Keratinocyte (primary cell): ENCODE measurements around the gene FOS. TPM values are rescaled to one million over a fixed set of nuclear protein-coding genes. Genes with fewer than 3 reads are reported as not detected.
"Not testable (repeated sequence)": the region's sequence is repeated elsewhere in the genome, so short reads cannot be mapped to it uniquely, and the experiment has no call there.

Source experiments
- DNase-seq: peaks from one replicate; pipeline ENCODE4 v3.0.0-alpha.2; 2011; ENCODE audit warnings: low read depth, missing footprints, low spot score
- FAIRE-seq: peaks from 2 replicates; lab custom pipeline; 2011; peaks lifted over from hg19 to GRCh38; lab: Jason Lieb, UNC
- H2AFZ ChIP-seq: 2 replicates; pipeline ENCODE4 v1.6.0; 2012; ENCODE audit warnings: low read length, control low read depth, inconsistent platforms; ENCODE audit not compliant: control insufficient read depth
- H3K27ac ChIP-seq: 2 replicates; pipeline ENCODE4 v1.5.1; 2011; ENCODE audit warnings: low read length; ENCODE audit not compliant: control insufficient read depth, insufficient read depth
- H3K27me3 ChIP-seq: 3 replicates; pipeline ENCODE4 v1.6.0; 2011; ENCODE audit warnings: low read length; ENCODE audit not compliant: control insufficient read depth, insufficient read depth; ENCODE audit errors: extremely low read depth
- H3K36me3 ChIP-seq, 2 experiments: 2 replicates in 1 of 2; 3 replicates in 1 of 2; pipeline ENCODE4 v1.5.1; 2011; ENCODE audit warnings: low read length in 2 of 2, mild to moderate bottlenecking in 1 of 2; ENCODE audit not compliant: control insufficient read depth in 2 of 2, insufficient read depth in 2 of 2; ENCODE audit errors: extremely low read depth in 1 of 2
- H3K4me1 ChIP-seq: 3 replicates; pipeline ENCODE4 v1.5.1; 2011; ENCODE audit warnings: low read length; ENCODE audit not compliant: control insufficient read depth, insufficient read depth; ENCODE audit errors: extremely low read depth
- H3K4me2 ChIP-seq: 3 replicates; pipeline ENCODE4 v1.6.0; 2011; ENCODE audit warnings: low read depth, low read length; ENCODE audit not compliant: control insufficient read depth, insufficient read depth; ENCODE audit errors: extremely low read depth
- H3K4me3 ChIP-seq, 3 experiments: fragments of 200-600 bp in 1 of 3; sonication (generic) in 1 of 3; 2 replicates in 2 of 3; 3 replicates in 1 of 3; pipeline ENCODE4 v1.5.1; 2011 to 2016; ENCODE audit warnings: low read length in 3 of 3, mild to moderate bottlenecking in 3 of 3, control low read depth in 2 of 3, inconsistent platforms in 1 of 3, low read depth in 1 of 3, mixed read lengths in 1 of 3, mixed run types in 1 of 3, moderate library complexity in 1 of 3; ENCODE audit not compliant: control insufficient read depth in 2 of 3, insufficient read depth in 2 of 3; ENCODE audit errors: extremely low read depth in 1 of 3
- H3K79me2 ChIP-seq: 2 replicates; pipeline ENCODE4 v1.6.0; 2012; ENCODE audit warnings: low read length; ENCODE audit not compliant: control insufficient read depth, insufficient read depth
- H3K9ac ChIP-seq: 3 replicates; pipeline ENCODE4 v1.6.0; 2011; ENCODE audit warnings: low read length; ENCODE audit not compliant: control insufficient read depth, insufficient read depth; ENCODE audit errors: extremely low read depth
- H3K9me1 ChIP-seq: 3 replicates; pipeline ENCODE4 v1.6.0; 2011; ENCODE audit warnings: low read length; ENCODE audit not compliant: control insufficient read depth, insufficient read depth; ENCODE audit errors: extremely low read depth
- H3K9me3 ChIP-seq: 2 replicates; pipeline ENCODE4 v1.5.1; 2012; ENCODE audit warnings: low read depth, low read length; ENCODE audit not compliant: control insufficient read depth
- H4K20me1 ChIP-seq: 3 replicates; pipeline ENCODE4 v1.6.0; 2011; ENCODE audit warnings: low read length; ENCODE audit not compliant: control insufficient read depth, insufficient read depth; ENCODE audit errors: extremely low read depth
- EZH2 ChIP-seq: IDR thresholded peaks from one replicate; pipeline ENCODE4 v1.6.1; 2012; ENCODE audit warnings: inconsistent platforms, mild to moderate bottlenecking, low read length, moderate library complexity
- dilution Hi-C: fragments of 300-500 bp; cut with MboI; formaldehyde crosslinking; loops from one replicate; pipeline ENCODE4 v1.7.0; 2020; ENCODE audit warnings: low sequenced_read_pairs; ENCODE audit not compliant: extremely low pct_ligation_motif_present
- polyA plus RNA-seq, 5 experiments: library from polyadenylated mRNA; depleted of rRNA in 3 of 5; stranded (reverse) in 3 of 5; stranded (forward) in 1 of 5; unstranded in 1 of 5; fragments of >200 nt; gene quantifications; 1 replicate in 1 of 5; 2 replicates in 3 of 5; 3 replicates in 1 of 5; pipeline versions ENCODE4 v1.2.1 to v1.2.3, GENCODE V29; 2011 to 2012; ENCODE audit warnings: missing spikeins in 2 of 5, low read depth in 1 of 5, low replicate concordance in 1 of 5
- TF ChIP-seq, protein P1 (sequence below), 3 experiments: IDR thresholded peaks in 1 of 3; conservative IDR thresholded peaks in 1 of 3; optimal IDR thresholded peaks in 1 of 3; 2 replicates in 2 of 3; 3 replicates in 1 of 3; pipeline versions ENCODE3 to v1.5.1; 2011; ENCODE audit warnings: low read length in 3 of 3, mild to moderate bottlenecking in 3 of 3, moderate library complexity in 2 of 3, control low read depth in 1 of 3, inconsistent platforms in 1 of 3; ENCODE audit not compliant: insufficient read depth in 2 of 3; ENCODE audit errors: extremely low read depth in 1 of 3

The FOS gene
- polyA plus RNA-seq, 1 donor (not counting 4 experiments of a cell fraction or from before 2014, with no cell fraction given): 121 TPM

DNA sequence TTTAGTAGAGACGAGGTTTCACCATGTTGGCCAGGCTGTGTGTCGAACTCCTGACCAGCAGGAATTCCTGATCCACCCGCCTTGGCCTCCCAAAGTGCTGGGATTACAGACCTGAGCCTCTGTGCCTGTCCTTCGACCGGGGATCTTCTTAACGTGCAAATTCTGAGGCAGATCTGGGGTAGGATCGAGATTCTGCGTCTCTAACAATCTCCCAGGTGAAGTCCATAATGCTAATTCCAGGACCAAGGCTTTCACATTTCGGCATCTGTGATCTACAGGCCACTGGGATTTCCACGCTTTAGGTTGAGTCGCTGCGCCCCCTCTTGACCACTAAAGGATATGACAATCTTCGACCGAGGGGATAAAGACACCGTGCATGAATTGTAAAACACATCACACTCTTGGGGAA is 24.8 kb downstream of the FOS start:
- H3K27me3 ChIP-seq: no peaks in the 10 kb centered on the region
- no peak overlapping the region for H3K4me2 ChIP-seq
- no peaks in the 10 kb centered on the region for H4K20me1 ChIP-seq
- no peaks in the 10 kb centered on the region for H3K9me1 ChIP-seq
- no peak overlapping the region for H3K9ac ChIP-seq
- peaks cover 12% of the 10 kb centered on the region for H3K4me1 ChIP-seq
- dilution Hi-C loops: no loop called here
- H3K27ac ChIP-seq: no peak overlapping the region
- no peaks in the 10 kb centered on the region for H3K79me2 ChIP-seq
- H2AFZ ChIP-seq: no peak overlapping the region
- peak; percentile 58 for FAIRE-seq
- no peak overlapping the region for H3K4me3 ChIP-seq
- H3K9me3 ChIP-seq: no peaks in the 10 kb centered on the region
- no peak for TF ChIP-seq EZH2
- TF ChIP-seq, protein P1, sequence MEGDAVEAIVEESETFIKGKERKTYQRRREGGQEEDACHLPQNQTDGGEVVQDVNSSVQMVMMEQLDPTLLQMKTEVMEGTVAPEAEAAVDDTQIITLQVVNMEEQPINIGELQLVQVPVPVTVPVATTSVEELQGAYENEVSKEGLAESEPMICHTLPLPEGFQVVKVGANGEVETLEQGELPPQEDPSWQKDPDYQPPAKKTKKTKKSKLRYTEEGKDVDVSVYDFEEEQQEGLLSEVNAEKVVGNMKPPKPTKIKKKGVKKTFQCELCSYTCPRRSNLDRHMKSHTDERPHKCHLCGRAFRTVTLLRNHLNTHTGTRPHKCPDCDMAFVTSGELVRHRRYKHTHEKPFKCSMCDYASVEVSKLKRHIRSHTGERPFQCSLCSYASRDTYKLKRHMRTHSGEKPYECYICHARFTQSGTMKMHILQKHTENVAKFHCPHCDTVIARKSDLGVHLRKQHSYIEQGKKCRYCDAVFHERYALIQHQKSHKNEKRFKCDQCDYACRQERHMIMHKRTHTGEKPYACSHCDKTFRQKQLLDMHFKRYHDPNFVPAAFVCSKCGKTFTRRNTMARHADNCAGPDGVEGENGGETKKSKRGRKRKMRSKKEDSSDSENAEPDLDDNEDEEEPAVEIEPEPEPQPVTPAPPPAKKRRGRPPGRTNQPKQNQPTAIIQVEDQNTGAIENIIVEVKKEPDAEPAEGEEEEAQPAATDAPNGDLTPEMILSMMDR (optimal IDR thresholded peaks at IDR 0.05 in 1 of 3, IDR thresholded peaks at IDR 0.05 in 1 of 3, conservative IDR thresholded peaks at IDR 0.05 in 1 of 3; ENCODE audit: extremely low read depth in 1 of 3, insufficient read depth in 2 of 3, low read length in 3 of 3): peak; percentile 68 to 88 (median 84)
- H3K36me3 ChIP-seq: no peaks in the 10 kb centered on the region
- DNase-seq: no peak

DNA sequence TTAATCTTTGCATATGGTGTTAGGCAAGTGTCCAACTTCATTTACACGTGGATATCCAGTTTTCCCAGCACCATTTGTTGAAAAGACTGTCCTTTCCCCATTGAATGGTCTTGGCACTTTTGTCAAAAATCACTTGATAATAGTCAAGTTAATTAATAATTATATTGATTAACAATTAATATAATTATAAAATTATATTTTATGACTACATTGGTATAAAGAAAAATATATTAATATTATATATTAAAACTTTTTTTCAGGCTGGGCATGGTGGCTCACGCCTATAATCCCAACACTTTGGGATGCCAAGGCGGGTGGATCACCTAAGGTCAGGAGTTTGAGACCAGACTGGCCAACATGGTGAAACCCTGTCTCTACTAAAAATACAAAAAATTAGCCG is 27.8 kb downstream of the FOS start:
- H3K9me3 ChIP-seq, H4K20me1 ChIP-seq, H3K79me2 ChIP-seq, H3K9me1 ChIP-seq, H3K36me3 ChIP-seq, DNase-seq, H3K4me2 ChIP-seq, H3K9ac ChIP-seq, H3K4me1 ChIP-seq, FAIRE-seq, H2AFZ ChIP-seq, dilution Hi-C loops, H3K27ac ChIP-seq, H3K27me3 ChIP-seq, H3K4me3 ChIP-seq: not testable (repeated sequence)
